ENCODE data around the gene CDHR5. TPM values are rescaled to one million over a fixed set of nuclear protein-coding genes. Genes with fewer than 3 reads are reported as not detected.

CDHR5 gene
- polyA plus RNA-seq, 1 donor (not counting 4 experiments of a cell fraction or from before 2014, with no cell fraction given): not detected

DNA sequence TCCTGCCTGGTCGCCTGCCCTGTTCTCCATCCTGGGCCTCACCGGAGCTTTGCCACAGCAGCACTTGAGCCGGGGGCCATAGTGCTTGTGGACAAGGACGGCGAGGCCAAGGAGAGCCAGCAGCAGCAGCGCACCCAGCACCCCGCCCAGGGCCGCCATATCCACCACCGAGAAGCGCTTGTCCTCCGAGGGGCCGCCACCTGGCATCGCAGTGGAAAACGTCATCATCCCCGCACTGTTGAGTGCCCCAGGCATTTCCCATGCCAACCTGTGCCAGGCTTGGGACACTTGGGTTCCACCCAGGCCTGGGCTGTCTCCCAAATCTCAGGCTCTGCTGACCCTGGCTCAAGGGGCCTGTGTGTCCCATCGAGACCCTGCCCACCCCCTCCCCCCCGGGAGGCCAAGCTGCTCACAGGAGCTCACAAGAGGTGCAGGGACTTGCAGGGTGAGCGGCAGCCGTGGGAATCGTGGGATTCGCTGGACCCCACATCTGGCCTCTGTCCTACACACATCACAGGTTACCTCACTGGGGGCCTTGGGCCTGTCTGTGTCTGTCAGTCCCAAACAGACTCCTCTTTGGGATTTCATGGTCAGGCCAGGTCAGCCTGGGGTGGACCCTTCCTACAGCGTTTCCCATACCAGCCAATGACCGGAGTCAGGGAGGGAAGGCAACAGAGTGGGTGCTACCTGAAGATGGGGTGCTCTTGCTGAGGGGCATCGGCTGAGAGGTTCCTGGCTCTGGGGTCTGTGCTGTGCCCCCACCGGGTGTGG, 6.7 kb downstream of the CDHR5 start:
- FAIRE-seq: no peak
- dilution Hi-C loops (cut with MboI; ENCODE audit: extremely low pct_ligation_motif_present, low sequenced_read_pairs): no loop called here

DNA sequence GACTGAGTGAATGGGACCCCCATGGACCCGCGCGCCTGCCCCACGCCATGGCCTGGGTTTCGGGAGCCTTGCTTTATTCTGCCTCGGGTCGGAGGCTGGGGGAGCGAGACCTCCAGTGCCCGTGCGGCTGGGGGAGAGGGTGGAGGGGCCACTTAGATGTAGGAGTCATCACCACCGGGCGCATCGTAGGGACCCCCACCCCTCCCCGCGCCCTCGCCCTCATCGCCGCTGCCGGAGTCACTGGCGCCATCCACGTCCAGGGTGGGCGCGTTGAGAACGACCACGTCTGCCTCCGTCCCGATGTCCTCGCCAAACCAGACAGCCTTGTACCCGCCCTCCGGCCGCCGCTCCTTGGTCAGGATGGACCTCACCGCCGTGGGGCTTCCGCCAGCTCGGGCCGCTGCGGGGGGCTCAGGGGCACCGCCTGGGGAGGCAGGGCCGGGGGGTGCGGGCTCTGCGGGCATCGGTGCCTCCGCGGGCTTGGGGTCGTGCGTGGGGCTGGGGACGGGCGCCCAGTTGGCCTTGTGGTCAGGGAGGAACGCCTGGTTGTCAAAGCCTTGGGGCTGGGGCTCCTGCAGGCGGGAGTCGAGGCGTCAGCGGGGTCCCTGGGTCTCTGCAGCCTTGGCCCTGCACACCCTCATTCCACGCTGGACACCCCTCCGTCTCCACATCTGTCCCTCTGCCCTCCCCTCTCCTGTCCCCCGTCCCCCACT, 7.4 kb downstream of the CDHR5 start:
- Histone ChIP-seq H3K4me1 (ENCODE audit: control insufficient read depth, extremely low read depth, insufficient read depth, low read length) (peaks cover 20% of the 10 kb centered on the region), H3K79me2 (ENCODE audit: control insufficient read depth, insufficient read depth, low read length) (peaks cover 2% of the 10 kb centered on the region), H4K20me1 (ENCODE audit: control insufficient read depth, extremely low read depth, insufficient read depth, low read length) (peaks cover 9% of the 10 kb centered on the region), H3K4me2 (ENCODE audit: control insufficient read depth, extremely low read depth, insufficient read depth, low read depth, low read length) (no peak overlapping the region), H3K9me1 (ENCODE audit: control insufficient read depth, extremely low read depth, insufficient read depth, low read length) (no peaks in the 10 kb centered on the region), H3K4me3 (ENCODE audit: control insufficient read depth in 2 of 3, extremely low read depth in 1 of 3, insufficient read depth in 2 of 3, low read depth in 1 of 3, low read length in 3 of 3) (no peak overlapping the region), H3K9ac (ENCODE audit: control insufficient read depth, extremely low read depth, insufficient read depth, low read length) (no peak overlapping the region), H3K27me3 (ENCODE audit: control insufficient read depth, extremely low read depth, insufficient read depth, low read length) (no peaks in the 10 kb centered on the region), H3K27ac (ENCODE audit: control insufficient read depth, insufficient read depth, low read length) (no peak overlapping the region), H2AFZ (ENCODE audit: control insufficient read depth, low read length) (no peak overlapping the region), H3K36me3 (ENCODE audit: control insufficient read depth in 2 of 2, extremely low read depth in 1 of 2, insufficient read depth in 2 of 2, low read length in 2 of 2) (peaks cover 7 to 10% of the 10 kb centered on the region in 2 experiments), H3K9me3 (ENCODE audit: control insufficient read depth, low read depth, low read length) (no peaks in the 10 kb centered on the region)
- dilution Hi-C loops (cut with MboI; ENCODE audit: extremely low pct_ligation_motif_present, low sequenced_read_pairs): no loop called here
- FAIRE-seq (no peak), DNase-seq (ENCODE audit: low read depth, low spot score) (no peak)
- TF ChIP-seq, protein P1, sequence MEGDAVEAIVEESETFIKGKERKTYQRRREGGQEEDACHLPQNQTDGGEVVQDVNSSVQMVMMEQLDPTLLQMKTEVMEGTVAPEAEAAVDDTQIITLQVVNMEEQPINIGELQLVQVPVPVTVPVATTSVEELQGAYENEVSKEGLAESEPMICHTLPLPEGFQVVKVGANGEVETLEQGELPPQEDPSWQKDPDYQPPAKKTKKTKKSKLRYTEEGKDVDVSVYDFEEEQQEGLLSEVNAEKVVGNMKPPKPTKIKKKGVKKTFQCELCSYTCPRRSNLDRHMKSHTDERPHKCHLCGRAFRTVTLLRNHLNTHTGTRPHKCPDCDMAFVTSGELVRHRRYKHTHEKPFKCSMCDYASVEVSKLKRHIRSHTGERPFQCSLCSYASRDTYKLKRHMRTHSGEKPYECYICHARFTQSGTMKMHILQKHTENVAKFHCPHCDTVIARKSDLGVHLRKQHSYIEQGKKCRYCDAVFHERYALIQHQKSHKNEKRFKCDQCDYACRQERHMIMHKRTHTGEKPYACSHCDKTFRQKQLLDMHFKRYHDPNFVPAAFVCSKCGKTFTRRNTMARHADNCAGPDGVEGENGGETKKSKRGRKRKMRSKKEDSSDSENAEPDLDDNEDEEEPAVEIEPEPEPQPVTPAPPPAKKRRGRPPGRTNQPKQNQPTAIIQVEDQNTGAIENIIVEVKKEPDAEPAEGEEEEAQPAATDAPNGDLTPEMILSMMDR (optimal IDR thresholded peaks at IDR 0.05 in 1 of 3, IDR thresholded peaks at IDR 0.05 in 1 of 3, conservative IDR thresholded peaks at IDR 0.05 in 1 of 3; ENCODE audit: extremely low read depth in 1 of 3, insufficient read depth in 2 of 3, low read length in 3 of 3): no peak
- no peak for TF ChIP-seq EZH2 (IDR thresholded peaks at IDR 0.05; ENCODE audit: low read length)

More for the DNA sequence above, 6.7 kb downstream of the CDHR5 start:
- H3K9ac ChIP-seq (ENCODE audit: control insufficient read depth, extremely low read depth, insufficient read depth, low read length): no peak overlapping the region
- H3K4me2 ChIP-seq (ENCODE audit: control insufficient read depth, extremely low read depth, insufficient read depth, low read depth, low read length): no peak overlapping the region
- H3K9me1 ChIP-seq (ENCODE audit: control insufficient read depth, extremely low read depth, insufficient read depth, low read length): no peaks in the 10 kb centered on the region
- TF ChIP-seq, protein P1 (optimal IDR thresholded peaks at IDR 0.05 in 1 of 3, IDR thresholded peaks at IDR 0.05 in 1 of 3, conservative IDR thresholded peaks at IDR 0.05 in 1 of 3; ENCODE audit: extremely low read depth in 1 of 3, insufficient read depth in 2 of 3, low read length in 3 of 3): no peak
- no peak for TF ChIP-seq EZH2 (IDR thresholded peaks at IDR 0.05; ENCODE audit: low read length)
- H4K20me1 ChIP-seq (ENCODE audit: control insufficient read depth, extremely low read depth, insufficient read depth, low read length): peaks cover 2% of the 10 kb centered on the region
- no peak for DNase-seq (ENCODE audit: low read depth, low spot score)
- H3K4me3 ChIP-seq (ENCODE audit: control insufficient read depth in 2 of 3, extremely low read depth in 1 of 3, insufficient read depth in 2 of 3, low read depth in 1 of 3, low read length in 3 of 3): no peak overlapping the region
- H3K4me1 ChIP-seq (ENCODE audit: control insufficient read depth, extremely low read depth, insufficient read depth, low read length): peaks cover 14% of the 10 kb centered on the region
- H3K27me3 ChIP-seq (ENCODE audit: control insufficient read depth, extremely low read depth, insufficient read depth, low read length): no peaks in the 10 kb centered on the region
- peaks cover 2% of the 10 kb centered on the region for H3K79me2 ChIP-seq (ENCODE audit: control insufficient read depth, insufficient read depth, low read length)
- H3K9me3 ChIP-seq (ENCODE audit: control insufficient read depth, low read depth, low read length): no peaks in the 10 kb centered on the region
- H3K36me3 ChIP-seq (ENCODE audit: control insufficient read depth in 2 of 2, extremely low read depth in 1 of 2, insufficient read depth in 2 of 2, low read length in 2 of 2): peaks cover 2 to 3% of the 10 kb centered on the region in 2 experiments
- H3K27ac ChIP-seq (ENCODE audit: control insufficient read depth, insufficient read depth, low read length): no peak overlapping the region
- H2AFZ ChIP-seq (ENCODE audit: control insufficient read depth, low read length): no peak overlapping the region

Data from keratinocyte (primary cell).